Suprapubic skin (tissue), 4 donors: ENCODE data around the gene USP11. TPM values are rescaled to one million over a fixed set of nuclear protein-coding genes. Genes with fewer than 3 reads are reported as not detected.
A peak's percentile ranks its signal among the peaks of the same experiment; 100 is the strongest.

Experiments
- DNase-seq, 2 donors: peaks; one replicate each; pipeline ENCODE4 v3.0.0-alpha.2; 2019; ENCODE audit warnings: low spot score in 2 of 2
- H3K27ac ChIP-seq: fragments of 200-600 bp; sonication (generic); one replicate; pipeline ENCODE4 v1.5.1; 2019
- H3K27me3 ChIP-seq: fragments of 200-600 bp; sonication (generic); one replicate; pipeline ENCODE4 v1.5.1; 2019
- H3K36me3 ChIP-seq: fragments of 200-600 bp; sonication (generic); one replicate; pipeline ENCODE4 v1.5.1; 2019
- H3K4me1 ChIP-seq: fragments of 200-600 bp; sonication (generic); one replicate; pipeline ENCODE4 v1.5.1; 2019
- H3K4me3 ChIP-seq: fragments of 200-600 bp; sonication (generic); one replicate; pipeline ENCODE4 v1.5.1; 2019; ENCODE audit warnings: mild to moderate bottlenecking
- H3K9me3 ChIP-seq: fragments of 200-600 bp; sonication (generic); one replicate; pipeline ENCODE4 v1.5.1; 2019
- CTCF ChIP-seq, 2 donors: fragments of 200-600 bp in 1 of 2; fragments of 450-650 bp in 1 of 2; sonication (generic) in 1 of 2; IDR thresholded peaks; one replicate each; pipeline ENCODE4 v1.5.1; 2016 to 2019; ENCODE audit warnings: antibody characterized with exemption in 2 of 2, mild to moderate bottlenecking in 1 of 2, moderate library complexity in 1 of 2
- EP300 ChIP-seq: sonication (generic); formaldehyde crosslinking; IDR thresholded peaks from one replicate; pipeline ENCODE4 v1.6.1; 2017; ENCODE audit warnings: antibody characterized with exemption
- POLR2A ChIP-seq, 2 donors: fragments of 450-650 bp; IDR thresholded peaks; one replicate each; pipeline ENCODE4 v1.6.1; 2017; ENCODE audit warnings: antibody characterized with exemption in 2 of 2, mild to moderate bottlenecking in 2 of 2, moderate library complexity in 2 of 2
- POLR2AphosphoS5 ChIP-seq, 3 donors: sonication (generic); formaldehyde crosslinking; IDR thresholded peaks; one replicate each; pipeline ENCODE4 v1.6.1; 2017; ENCODE audit warnings: antibody characterized with exemption in 3 of 3
- WGBS: methylation state at CpG from one replicate; pipeline ENCODE4 v1.1.5; 2018; 5-methylcytosine and 5-hydroxymethylcytosine counted together
- total RNA-seq, 4 donors: library from RNA; depleted of rRNA; stranded (reverse); fragments of >200 nt; gene quantifications; one replicate each; pipeline ENCODE4 v1.1.0, GENCODE V29; 2016

USP11 gene
- total RNA-seq, 4 donors from 2014 or later: 15.4 to 28.3 (median 20.9) TPM

- DNase-seq: no peak
- H3K9me3 ChIP-seq: no peaks in the 10 kb centered on the region
- TF ChIP-seq EP300 (no peak), POLR2A (IDR thresholded peaks at IDR 0.05) (no peak), POLR2AphosphoS5 (IDR thresholded peaks at IDR 0.05) (no peak), CTCF (IDR thresholded peaks at IDR 0.05) (no peak)
- no peak overlapping the region for H3K27ac ChIP-seq
- no peak overlapping the region for H3K4me3 ChIP-seq
- no peaks in the 10 kb centered on the region for H3K27me3 ChIP-seq
- peaks cover 20% of the 10 kb centered on the region for H3K4me1 ChIP-seq
- peaks cover 19% of the 10 kb centered on the region for H3K36me3 ChIP-seq
- WGBS: 59% methylated on average over 18 of the region's 19 CpGs
Measured at GRCh38 chrX:47189906-47190305, 42.9 kb upstream of the USP11 start.

- peak; percentile 86 to 87 for DNase-seq
- WGBS: 29% methylated on average over 29 of the region's 40 CpGs
- H3K27ac ChIP-seq: peak overlapping the region; percentile 29
- H3K4me3 ChIP-seq: peak overlapping the region; percentile 58
- TF ChIP-seq POLR2AphosphoS5 (IDR thresholded peaks at IDR 0.05) (peak in 2 of 3 donors; percentile 29 to 45), CTCF (IDR thresholded peaks at IDR 0.05) (no peak)
- H3K9me3 ChIP-seq: no peaks in the 10 kb centered on the region
- no peaks in the 10 kb centered on the region for H3K27me3 ChIP-seq
- H3K36me3 ChIP-seq: peaks cover 12% of the 10 kb centered on the region
- H3K4me1 ChIP-seq: peaks cover 28% of the 10 kb centered on the region
Measured at GRCh38 chrX:47190445-47191269, 42.2 kb upstream of the USP11 start.

GRCh38 chrX:47191331-47191730 lies 41.5 kb upstream of the USP11 start:
- DNase-seq: no peak
- WGBS: 40% methylated on average over 26 of the region's 26 CpGs
- TF ChIP-seq POLR2AphosphoS5 (IDR thresholded peaks at IDR 0.05): no peak
- no peak for TF ChIP-seq CTCF (IDR thresholded peaks at IDR 0.05)
- TF ChIP-seq POLR2A (IDR thresholded peaks at IDR 0.05): no peak
- TF ChIP-seq EP300: no peak
- H3K27ac ChIP-seq: peak overlapping the region; percentile 29
- peaks cover 6% of the 10 kb centered on the region for H3K36me3 ChIP-seq
- H3K4me1 ChIP-seq: peaks cover 33% of the 10 kb centered on the region
- no peaks in the 10 kb centered on the region for H3K27me3 ChIP-seq
- peak overlapping the region; percentile 58 for H3K4me3 ChIP-seq
- H3K9me3 ChIP-seq: no peaks in the 10 kb centered on the region

- Histone ChIP-seq H3K4me3 (peak overlapping the region; percentile 58), H3K4me1 (peaks cover 39% of the 10 kb centered on the region), H3K27me3 (no peaks in the 10 kb centered on the region), H3K36me3 (peaks cover 2% of the 10 kb centered on the region), H3K27ac (no peak overlapping the region), H3K9me3 (no peaks in the 10 kb centered on the region)
- 69% methylated on average over 16 of the region's 16 CpGs for WGBS
- DNase-seq: no peak
- TF ChIP-seq POLR2AphosphoS5 (IDR thresholded peaks at IDR 0.05) (no peak), EP300 (no peak), CTCF (IDR thresholded peaks at IDR 0.05) (no peak), POLR2A (IDR thresholded peaks at IDR 0.05) (no peak)
Measured at GRCh38 chrX:47191806-47192401, 40.9 kb upstream of the USP11 start.

GRCh38 chrX:47193475-47194193 lies 39.2 kb upstream of the USP11 start, which contains the start of gene UBA1:
Gene UBA1 (plus strand): TSS chrX:47193829. CDS start chrX:47198803, 4,974 bp downstream.
- H3K27me3 ChIP-seq: no peaks in the 10 kb centered on the region
- peaks cover 4% of the 10 kb centered on the region for H3K36me3 ChIP-seq
- WGBS: 0% methylated on average over 38 of the region's 50 CpGs
- H3K4me1 ChIP-seq: peaks cover 54% of the 10 kb centered on the region
- H3K27ac ChIP-seq: peak within 1 kb of the TSS; percentile 97
- peak; percentile 95 to 99 for DNase-seq
- peak; percentile 25 to 52 (median 34) for TF ChIP-seq POLR2AphosphoS5 (IDR thresholded peaks at IDR 0.05)
- no peak for TF ChIP-seq EP300
- peak; percentile 71 to 88 for TF ChIP-seq POLR2A (IDR thresholded peaks at IDR 0.05)
- TF ChIP-seq CTCF (IDR thresholded peaks at IDR 0.05): peak; percentile 44 to 93
- peak within 1 kb of the TSS; percentile 68 for H3K4me3 ChIP-seq
- no peaks in the 10 kb centered on the region for H3K9me3 ChIP-seq
